Lung (tissue), 12 donors: ENCODE data around the gene BCLAF3. TPM values are rescaled to one million over a fixed set of nuclear protein-coding genes. Genes with fewer than 3 reads are reported as not detected.

Experiments
- ATAC-seq: fragments of 200-7000 bp; cut with Tn5 transposase; one replicate; pipeline ENCODE4 v1.9.1; 2020; ENCODE audit warnings: moderate number of reproducible peaks; ENCODE audit not compliant: insufficient read depth, low FRiP score
- DNase-seq, 3 donors: peaks; one replicate each; pipeline ENCODE4 v3.0.0-alpha.2; 2013 to 2017
- H3K27ac ChIP-seq, 2 donors: one replicate each; pipeline ENCODE4 v1.5.1; 2013; ENCODE audit warnings: mild to moderate bottlenecking in 2 of 2, moderate library complexity in 2 of 2, control low read depth in 1 of 2, inconsistent platforms in 1 of 2, low read depth in 1 of 2, low read length in 1 of 2
- H3K27me3 ChIP-seq, 3 donors: one replicate each; pipeline ENCODE4 v1.5.1; 2013; ENCODE audit warnings: low read length in 2 of 3; ENCODE audit not compliant: control insufficient read depth in 3 of 3, insufficient read depth in 3 of 3
- H3K36me3 ChIP-seq, 4 donors: one replicate each; pipeline ENCODE4 v1.5.1; 2013; ENCODE audit warnings: low read length in 4 of 4, mild to moderate bottlenecking in 1 of 4, moderate library complexity in 1 of 4; ENCODE audit not compliant: control insufficient read depth in 4 of 4, insufficient read depth in 4 of 4
- H3K4me1 ChIP-seq, 5 donors: one replicate each; pipeline ENCODE4 v1.5.1; 2013; ENCODE audit warnings: low read length in 5 of 5, mild to moderate bottlenecking in 2 of 5, moderate library complexity in 1 of 5; ENCODE audit not compliant: control insufficient read depth in 5 of 5, insufficient read depth in 5 of 5
- H3K4me3 ChIP-seq: one replicate; pipeline ENCODE4 v1.5.1; 2013; ENCODE audit warnings: mild to moderate bottlenecking, control low read depth, moderate library complexity
- H3K9ac ChIP-seq, 2 donors: one replicate each; pipeline ENCODE4 v1.5.1; 2013; ENCODE audit warnings: low read length in 2 of 2, control low read depth in 1 of 2; ENCODE audit not compliant: insufficient read depth in 1 of 2
- H3K9me3 ChIP-seq, 4 donors: one replicate each; pipeline ENCODE4 v1.5.1; 2013; ENCODE audit warnings: low read length in 3 of 4, mild to moderate bottlenecking in 1 of 4, moderate library complexity in 1 of 4; ENCODE audit not compliant: control insufficient read depth in 4 of 4, insufficient read depth in 3 of 4
- CTCF ChIP-seq: IDR thresholded peaks from 2 replicates; pipeline ENCODE4 v1.5.1; 2012; ENCODE audit warnings: mild to moderate bottlenecking; ENCODE audit errors: control extremely low read depth, extremely low read depth
- WGBS, 2 donors: extraction: QIAGEN DNeasy Blood & Tissue Kit; methylation state at CpG; one replicate each; pipeline ENCODE4 v1.1.7; 2013; 5-methylcytosine and 5-hydroxymethylcytosine counted together
- polyA plus RNA-seq, 2 donors: library from polyadenylated mRNA; stranded (reverse); fragments of 200-250 nt; gene quantifications; one replicate each; pipeline ENCODE4 v1.2.1, GENCODE V29; 2013
- total RNA-seq, 2 donors: library from RNA; depleted of rRNA in 1 of 2; stranded (reverse); fragments of >200 nt in 1 of 2; gene quantifications; one replicate each; pipeline ENCODE4 v1.2.1, GENCODE V29; 2014 to 2021
- donor health status: control.
- donor health status: control.
- donor health status: Bipolar disorder and iron deficiency.
- donor health status: healthy.
- donor health status: DM: yes; HTN: yes; CAD: no.

BCLAF3 gene
- total and polyA plus RNA-seq, 4 donors: 2.5 to 22.4 (median 7.8) TPM

- ATAC-seq (no peak), DNase-seq (no peak)
- Histone ChIP-seq H3K36me3 (no peaks in the 10 kb centered on the region), H3K4me1 (no peaks in the 10 kb centered on the region), H3K4me3 (no peak overlapping the region), H3K9me3 (peaks cover 0 to 21% (median 2%) of the 10 kb centered on the region in 4 donors), H3K9ac (no peak overlapping the region), H3K27ac (no peak overlapping the region), H3K27me3 (peaks cover 0 to 66% (median 27%) of the 10 kb centered on the region in 3 donors)
- WGBS, 2 donors: 80 to 94% methylated on average over 6 of the region's 6 CpGs
- TF ChIP-seq CTCF: no peak
Measured at GRCh38 chrX:20019672-20020365, 29.0 kb upstream of the BCLAF3 start.

GRCh38 chrX:20016616-20016945 lies 25.7 kb upstream of the BCLAF3 start:
- DNase-seq: no peak
- Histone ChIP-seq H3K27ac (no peak overlapping the region), H3K9ac (no peak overlapping the region), H3K36me3 (no peaks in the 10 kb centered on the region), H3K4me3 (no peak overlapping the region), H3K4me1 (no peaks in the 10 kb centered on the region), H3K9me3 (peaks cover 0 to 18% (median 2%) of the 10 kb centered on the region in 4 donors), H3K27me3 (peaks cover 0 to 55% (median 22%) of the 10 kb centered on the region in 3 donors)
- 83 to 93% methylated on average over 2 of the region's 2 CpGs for WGBS, 2 donors
- ATAC-seq: no peak
- no peak for TF ChIP-seq CTCF

- H3K9me3 ChIP-seq: peaks cover 0 to 18% (median 2%) of the 10 kb centered on the region in 4 donors
- H3K4me3 ChIP-seq: no peak overlapping the region
- no peak for TF ChIP-seq CTCF
- 79 to 80% methylated on average over 9 of the region's 9 CpGs for WGBS, 2 donors
- DNase-seq: no peak
- H3K27me3 ChIP-seq: peaks cover 0 to 57% (median 19%) of the 10 kb centered on the region in 3 donors
- no peak overlapping the region for H3K27ac ChIP-seq
- H3K36me3 ChIP-seq: no peaks in the 10 kb centered on the region
- ATAC-seq: no peak
- H3K4me1 ChIP-seq: no peaks in the 10 kb centered on the region
- H3K9ac ChIP-seq: no peak overlapping the region
Measured at GRCh38 chrX:20015945-20016615, 25.2 kb upstream of the BCLAF3 start.
